Endodermal cell (in vitro differentiated cells): ENCODE results near the gene ALG14. TPM values are rescaled to one million over a fixed set of nuclear protein-coding genes. Genes with fewer than 3 reads are reported as not detected.
"Not testable (repeated sequence)": the region's sequence is repeated elsewhere in the genome, so short reads cannot be mapped to it uniquely, and the experiment has no call there.

Source experiments
- DNase-seq: peaks from one replicate; pipeline ENCODE4 v3.0.0-alpha.2; 2017
- H3K27ac ChIP-seq: 2 replicates; pipeline ENCODE4 v1.5.1; 2013; ENCODE audit warnings: mild to moderate bottlenecking, low read depth, low read length, moderate library complexity
- H3K27me3 ChIP-seq: 2 replicates; pipeline ENCODE4 v1.6.1; 2013; ENCODE audit warnings: mild to moderate bottlenecking, low read length, moderate library complexity; ENCODE audit not compliant: insufficient read depth, control insufficient read depth, poor library complexity, severe bottlenecking
- H3K36me3 ChIP-seq: 2 replicates; pipeline ENCODE4 v1.7.0; 2013; ENCODE audit warnings: mild to moderate bottlenecking, low read length, moderate library complexity; ENCODE audit not compliant: control insufficient read depth, insufficient read depth
- H3K4me1 ChIP-seq: one replicate; pipeline ENCODE4 v1.7.0; 2013; ENCODE audit warnings: low read length; ENCODE audit not compliant: control insufficient read depth, insufficient read depth
- H3K4me3 ChIP-seq: 2 replicates; pipeline ENCODE4 v1.5.1; 2013; ENCODE audit warnings: mild to moderate bottlenecking, low read length, moderate library complexity
- H3K9ac ChIP-seq: 2 replicates; pipeline ENCODE4 v1.6.1; 2013; ENCODE audit warnings: mild to moderate bottlenecking, low read length, moderate library complexity; ENCODE audit not compliant: poor library complexity, severe bottlenecking; ENCODE audit errors: extremely low read depth
- H3K9me3 ChIP-seq: 2 replicates; pipeline ENCODE4 v1.6.1; 2013; ENCODE audit warnings: mild to moderate bottlenecking, low read length, moderate library complexity; ENCODE audit not compliant: control insufficient read depth
- H3K27ac Mint-ChIP-seq: 2 replicates; pipeline ENCODE4 v1.8.0; 2020; ENCODE audit warnings: mixed read lengths
- H3K27me3 Mint-ChIP-seq: 2 replicates; pipeline ENCODE4 v1.8.0; 2021; ENCODE audit warnings: mild to moderate bottlenecking, mixed read lengths; ENCODE audit not compliant: insufficient read depth
- H3K36me3 Mint-ChIP-seq: 2 replicates; pipeline ENCODE4 v1.8.0; 2020; ENCODE audit warnings: low read depth, mixed read lengths
- H3K4me1 Mint-ChIP-seq: 2 replicates; pipeline ENCODE4 v1.8.0; 2020; ENCODE audit warnings: mixed read lengths
- H3K4me3 Mint-ChIP-seq: 2 replicates; pipeline ENCODE4 v1.8.0; 2020; ENCODE audit warnings: mild to moderate bottlenecking, moderate library complexity, mixed read lengths
- H3K9me3 Mint-ChIP-seq: 2 replicates; pipeline ENCODE4 v1.8.0; 2020; ENCODE audit warnings: mild to moderate bottlenecking, mixed read lengths
- CTCF ChIP-seq: fragments of 200-600 bp; sonication (generic); conservative IDR thresholded peaks from 2 replicates; pipeline ENCODE4 v1.5.0; 2021; ENCODE audit warnings: antibody characterized with exemption, mild to moderate bottlenecking
- WGBS, 2 experiments: methylation state at CpG; one replicate each; pipeline versions ENCODE4 v1.1.5 to v1.1.7; 2013; ENCODE audit warnings: missing lambda C conversion rate in 2 of 2, mixed read lengths in 1 of 2; ENCODE audit not compliant: insufficient coverage in 1 of 2, insufficient read length in 1 of 2; 5-methylcytosine and 5-hydroxymethylcytosine counted together
- total RNA-seq, 2 donors: library from RNA; stranded (reverse); fragmentation: NEBNext Ultra II Directional in 1 of 2; extraction: Animal tissue kit (Norgen Biotek cat#: 25700) in 1 of 2; gene quantifications; 2 replicates in 1 of 2; 3 replicates in 1 of 2; pipeline ENCODE4 v1.2.1, GENCODE V29; 2021

The ALG14 gene
- total RNA-seq, 2 donors from 2014 or later, result 5.9 to 7.0 TPM

- no peak overlapping the region for H3K27ac Mint-ChIP-seq
- H3K9ac ChIP-seq, result no peak overlapping the region
- no peaks in the 10 kb centered on the region for H3K27me3 ChIP-seq
- H3K9me3 Mint-ChIP-seq, result no peaks in the 10 kb centered on the region
- 85 to 87% methylated on average over 3 of the region's 3 CpGs for WGBS, 2 experiments
- no peak overlapping the region for H3K4me3 Mint-ChIP-seq
- no peak for TF ChIP-seq CTCF
- H3K9me3 ChIP-seq, result no peaks in the 10 kb centered on the region
- no peak overlapping the region for H3K4me3 ChIP-seq
- H3K36me3 Mint-ChIP-seq, result no peaks in the 10 kb centered on the region
- no peaks in the 10 kb centered on the region for H3K27me3 Mint-ChIP-seq
- H3K4me1 Mint-ChIP-seq, result peaks cover 18% of the 10 kb centered on the region
- no peak for DNase-seq
- peak overlapping the region; percentile 80 for H3K27ac ChIP-seq
- no peaks in the 10 kb centered on the region for H3K36me3 ChIP-seq
- H3K4me1 ChIP-seq, result peaks cover 9% of the 10 kb centered on the region
These were observed 74.6 kb downstream of the ALG14 start for GRCh38 chr1:94998114-94998513.

- H3K9me3 ChIP-seq, H3K27ac ChIP-seq, H3K36me3 Mint-ChIP-seq, H3K4me3 Mint-ChIP-seq, H3K27me3 ChIP-seq, H3K27me3 Mint-ChIP-seq, H3K9ac ChIP-seq, H3K27ac Mint-ChIP-seq, H3K9me3 Mint-ChIP-seq, H3K4me3 ChIP-seq, DNase-seq, H3K36me3 ChIP-seq, H3K4me1 ChIP-seq: not testable (repeated sequence)
- 95 to 96% methylated on average over 6 of the region's 6 CpGs for WGBS, 2 experiments
- peaks cover 15% of the 10 kb centered on the region for H3K4me1 Mint-ChIP-seq
These were observed 77.2 kb downstream of the ALG14 start for GRCh38 chr1:94995536-94995935.

GRCh38 chr1:94994805-94995204 lies 77.9 kb downstream of the ALG14 start:
- H3K4me3 ChIP-seq, result no peak overlapping the region
- peaks cover 8% of the 10 kb centered on the region for H3K4me1 ChIP-seq
- TF ChIP-seq CTCF, result no peak
- Mint-ChIP-seq H3K4me3 (no peak overlapping the region), H3K27ac (no peak overlapping the region), H3K9me3 (no peaks in the 10 kb centered on the region), H3K36me3 (no peaks in the 10 kb centered on the region), H3K27me3 (no peaks in the 10 kb centered on the region), H3K4me1 (peaks cover 15% of the 10 kb centered on the region)
- no peaks in the 10 kb centered on the region for H3K27me3 ChIP-seq
- 83 to 91% methylated on average over 2 of the region's 2 CpGs for WGBS, 2 experiments
- no peaks in the 10 kb centered on the region for H3K36me3 ChIP-seq
- H3K27ac ChIP-seq, result no peak overlapping the region
- DNase-seq, result no peak
- no peak overlapping the region for H3K9ac ChIP-seq
- no peaks in the 10 kb centered on the region for H3K9me3 ChIP-seq
